ENCODE results near the gene MUC5B. TPM values are rescaled to one million over a fixed set of nuclear protein-coding genes. Genes with fewer than 3 reads are reported as not detected.

MUC5B gene
- total RNA-seq, 1 donor from 2014 or later = not detected

DNA sequence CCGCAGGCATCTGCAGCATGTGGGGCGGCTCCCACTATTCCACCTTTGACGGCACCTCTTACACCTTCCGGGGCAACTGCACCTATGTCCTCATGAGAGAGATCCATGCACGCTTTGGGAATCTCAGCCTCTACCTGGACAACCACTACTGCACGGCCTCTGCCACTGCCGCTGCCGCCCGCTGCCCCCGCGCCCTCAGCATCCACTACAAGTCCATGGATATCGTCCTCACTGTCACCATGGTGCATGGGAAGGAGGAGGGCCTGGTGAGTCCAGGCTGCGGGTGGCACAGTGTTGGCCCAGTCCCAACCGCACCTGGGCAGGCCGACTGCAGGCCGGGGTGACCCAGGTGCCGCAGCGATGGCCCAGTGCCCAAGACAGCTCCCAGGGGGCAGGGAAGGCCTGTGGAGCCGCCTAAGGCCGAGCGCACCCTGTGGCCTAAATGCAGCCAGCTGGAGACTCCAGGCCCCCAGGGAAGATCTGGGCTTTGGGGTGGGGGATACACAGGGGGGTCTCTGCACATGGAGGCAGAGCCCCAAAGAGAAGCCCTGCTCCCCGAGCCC lies 31.3 kb downstream of the MUC5B start:
- no peaks in the 10 kb centered on the region for H3K27me3 ChIP-seq (ENCODE audit: control insufficient read depth, insufficient read depth, low read length)
- DNase-seq (ENCODE audit: low read depth) (no peak), FAIRE-seq (no peak)
- TF ChIP-seq, protein P1, sequence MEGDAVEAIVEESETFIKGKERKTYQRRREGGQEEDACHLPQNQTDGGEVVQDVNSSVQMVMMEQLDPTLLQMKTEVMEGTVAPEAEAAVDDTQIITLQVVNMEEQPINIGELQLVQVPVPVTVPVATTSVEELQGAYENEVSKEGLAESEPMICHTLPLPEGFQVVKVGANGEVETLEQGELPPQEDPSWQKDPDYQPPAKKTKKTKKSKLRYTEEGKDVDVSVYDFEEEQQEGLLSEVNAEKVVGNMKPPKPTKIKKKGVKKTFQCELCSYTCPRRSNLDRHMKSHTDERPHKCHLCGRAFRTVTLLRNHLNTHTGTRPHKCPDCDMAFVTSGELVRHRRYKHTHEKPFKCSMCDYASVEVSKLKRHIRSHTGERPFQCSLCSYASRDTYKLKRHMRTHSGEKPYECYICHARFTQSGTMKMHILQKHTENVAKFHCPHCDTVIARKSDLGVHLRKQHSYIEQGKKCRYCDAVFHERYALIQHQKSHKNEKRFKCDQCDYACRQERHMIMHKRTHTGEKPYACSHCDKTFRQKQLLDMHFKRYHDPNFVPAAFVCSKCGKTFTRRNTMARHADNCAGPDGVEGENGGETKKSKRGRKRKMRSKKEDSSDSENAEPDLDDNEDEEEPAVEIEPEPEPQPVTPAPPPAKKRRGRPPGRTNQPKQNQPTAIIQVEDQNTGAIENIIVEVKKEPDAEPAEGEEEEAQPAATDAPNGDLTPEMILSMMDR (IDR thresholded peaks at IDR 0.05; ENCODE audit: insufficient read depth, low read length, severe bottlenecking) = no peak
- H3K36me3 ChIP-seq (ENCODE audit: control insufficient read depth, insufficient read depth, low read length) = no peaks in the 10 kb centered on the region
- H3K4me3 ChIP-seq (ENCODE audit: low read depth, low read length) = no peak overlapping the region

DNA sequence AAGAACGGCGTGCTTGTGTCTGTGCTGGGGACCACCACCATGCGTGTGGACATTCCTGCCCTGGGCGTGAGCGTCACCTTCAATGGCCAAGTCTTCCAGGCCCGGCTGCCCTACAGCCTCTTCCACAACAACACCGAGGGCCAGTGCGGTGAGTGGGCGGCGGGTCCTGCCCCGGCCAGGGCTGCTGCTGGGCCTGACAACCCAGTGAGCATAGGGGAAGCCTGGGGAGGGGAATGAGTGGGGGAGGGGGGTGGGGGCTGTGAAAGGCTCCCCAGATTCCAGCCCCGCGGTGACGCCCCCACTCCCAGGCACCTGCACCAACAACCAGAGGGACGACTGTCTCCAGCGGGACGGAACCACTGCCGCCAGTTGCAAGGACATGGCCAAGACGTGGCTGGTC lies 31.9 kb downstream of the MUC5B start:
- TF ChIP-seq, protein P1 (IDR thresholded peaks at IDR 0.05; ENCODE audit: insufficient read depth, low read length, severe bottlenecking) = no peak
- no peak for DNase-seq (ENCODE audit: low read depth)
- Histone ChIP-seq H3K36me3 (ENCODE audit: control insufficient read depth, insufficient read depth, low read length) (no peaks in the 10 kb centered on the region), H3K27me3 (ENCODE audit: control insufficient read depth, insufficient read depth, low read length) (no peaks in the 10 kb centered on the region), H3K4me3 (ENCODE audit: low read depth, low read length) (no peak overlapping the region)
- FAIRE-seq = no peak

DNA sequence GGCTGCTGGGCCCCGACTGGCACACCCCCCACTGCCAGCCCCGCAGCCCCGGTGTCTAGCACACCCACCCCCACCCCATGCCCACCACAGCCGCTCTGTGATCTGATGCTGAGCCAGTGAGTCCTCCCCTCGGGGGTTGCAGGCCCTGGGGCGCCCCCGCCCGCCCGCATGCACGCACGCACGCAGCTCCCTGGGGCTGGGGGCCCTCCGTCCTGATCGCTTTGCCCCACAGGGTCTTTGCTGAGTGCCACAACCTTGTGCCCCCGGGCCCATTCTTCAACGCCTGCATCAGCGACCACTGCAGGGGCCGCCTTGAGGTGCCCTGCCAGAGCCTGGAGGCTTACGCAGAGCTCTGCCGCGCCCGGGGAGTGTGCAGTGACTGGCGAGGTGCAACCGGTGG lies 32.3 kb downstream of the MUC5B start:
- no peak for DNase-seq (ENCODE audit: low read depth)
- no peak for FAIRE-seq
- no peak overlapping the region for H3K4me3 ChIP-seq (ENCODE audit: low read depth, low read length)
- no peaks in the 10 kb centered on the region for H3K27me3 ChIP-seq (ENCODE audit: control insufficient read depth, insufficient read depth, low read length)
- TF ChIP-seq, protein P1 (IDR thresholded peaks at IDR 0.05; ENCODE audit: insufficient read depth, low read length, severe bottlenecking) = no peak
- H3K36me3 ChIP-seq (ENCODE audit: control insufficient read depth, insufficient read depth, low read length) = no peaks in the 10 kb centered on the region

DNA sequence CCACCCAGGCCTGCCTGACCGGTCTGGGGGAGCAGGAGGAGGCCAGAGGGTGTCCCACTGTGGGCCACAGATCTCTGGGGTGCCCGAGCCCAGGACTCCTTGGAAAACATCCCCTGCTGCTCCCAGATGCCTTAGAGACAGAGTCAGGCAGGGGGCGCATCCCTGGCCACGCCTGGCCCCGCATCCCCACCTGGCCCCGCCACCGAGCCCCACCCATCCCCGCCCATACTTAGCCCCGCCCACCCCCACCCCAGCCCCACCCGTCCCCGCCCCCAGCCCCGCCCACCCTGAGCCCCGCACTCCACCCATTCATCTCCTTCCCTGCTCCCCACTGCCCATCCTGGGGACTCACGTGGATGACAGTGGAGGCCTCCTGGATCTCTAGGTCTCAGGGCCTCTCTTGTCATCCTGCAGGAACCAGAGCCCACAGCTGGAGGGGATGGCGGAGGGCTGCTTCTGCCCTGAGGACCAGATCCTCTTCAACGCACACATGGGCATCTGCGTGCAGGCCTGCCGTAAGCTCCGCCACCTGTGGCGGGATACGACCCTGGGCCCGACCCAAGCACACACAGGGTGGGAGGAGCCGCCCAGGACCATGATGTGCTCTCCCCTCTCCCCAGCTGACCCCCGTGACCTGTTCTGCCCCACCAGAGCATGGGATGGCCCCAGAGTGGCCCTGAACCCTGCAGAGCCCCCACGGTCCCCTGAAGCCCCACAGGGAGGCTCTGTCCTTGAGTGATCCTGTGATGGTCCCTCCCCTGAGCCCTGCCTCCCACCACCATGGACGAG lies 33.6 kb downstream of the MUC5B start:
- TF ChIP-seq, protein P1 (IDR thresholded peaks at IDR 0.05; ENCODE audit: insufficient read depth, low read length, severe bottlenecking) = no peak

DNA sequence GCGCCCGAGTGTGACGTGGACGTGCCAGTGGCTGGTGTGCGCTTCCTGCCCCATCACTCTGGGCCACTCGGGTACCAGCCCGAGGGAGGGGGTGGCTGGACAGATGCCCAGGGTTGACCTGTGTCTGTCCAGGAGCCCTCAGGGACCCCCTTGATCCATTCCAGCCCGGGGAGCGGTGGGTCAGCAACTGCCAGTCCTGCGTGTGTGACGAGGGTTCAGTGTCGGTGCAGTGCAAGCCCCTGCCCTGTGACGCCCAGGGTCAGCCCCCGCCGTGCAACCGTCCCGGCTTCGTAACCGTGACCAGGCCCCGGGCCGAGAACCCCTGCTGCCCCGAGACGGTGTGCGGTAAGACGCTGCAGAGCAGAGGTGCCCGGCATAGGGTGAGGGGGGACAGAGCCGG lies 34.5 kb downstream of the MUC5B start:
- FAIRE-seq (no peak), DNase-seq (ENCODE audit: low read depth) (no peak)
- TF ChIP-seq, protein P1 (IDR thresholded peaks at IDR 0.05; ENCODE audit: insufficient read depth, low read length, severe bottlenecking) = no peak
- Histone ChIP-seq H3K27me3 (ENCODE audit: control insufficient read depth, insufficient read depth, low read length) (no peaks in the 10 kb centered on the region), H3K36me3 (ENCODE audit: control insufficient read depth, insufficient read depth, low read length) (no peaks in the 10 kb centered on the region), H3K4me3 (ENCODE audit: low read depth, low read length) (no peak overlapping the region)

More for the DNA sequence above, 33.6 kb downstream of the MUC5B start:
- Histone ChIP-seq H3K36me3 (ENCODE audit: control insufficient read depth, insufficient read depth, low read length) (no peaks in the 10 kb centered on the region), H3K4me3 (ENCODE audit: low read depth, low read length) (no peak overlapping the region), H3K27me3 (ENCODE audit: control insufficient read depth, insufficient read depth, low read length) (no peaks in the 10 kb centered on the region)
- FAIRE-seq (no peak), DNase-seq (ENCODE audit: low read depth) (no peak)
